Measurements from ENCODE around the gene IL26. TPM values are rescaled to one million over a fixed set of nuclear protein-coding genes. Genes with fewer than 3 reads are reported as not detected.

Gene IL26
- polyA plus RNA-seq, 1 donor from 2014 or later, result not detected

DNA sequence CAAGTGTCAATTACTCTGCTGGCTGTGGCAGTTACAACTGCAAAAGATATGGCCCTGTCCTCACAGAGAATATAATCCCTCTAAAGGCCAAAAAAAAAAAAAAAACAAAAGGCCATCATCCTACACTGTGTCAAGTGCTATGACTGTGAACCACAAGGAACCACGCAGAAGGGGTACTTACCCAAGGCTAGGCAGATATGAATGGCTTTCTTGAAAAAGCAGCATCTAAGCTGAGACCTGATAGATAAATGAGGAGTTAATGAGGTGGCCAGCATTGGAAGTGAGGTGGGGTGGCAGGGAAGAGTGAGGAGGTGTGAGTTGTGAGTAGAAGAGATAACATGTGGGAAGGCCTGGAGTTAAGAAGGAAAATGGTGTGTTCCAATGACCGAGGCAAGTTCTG, 44.2 kb upstream of the IL26 start:
- Histone ChIP-seq H4K20me1 (ENCODE audit: insufficient read depth) (no peaks in the 10 kb centered on the region), H3K79me2 (replicated peaks; ENCODE audit: insufficient read depth, low read length) (no peaks in the 10 kb centered on the region), H3F3A (ENCODE audit: insufficient read depth, low read length, poor library complexity, severe bottlenecking) (no peaks in the 10 kb centered on the region), H3K4me3 (ENCODE audit: low read length) (no peak overlapping the region), H3K27ac (ENCODE audit: low read length) (no peak overlapping the region), H3K4me2 (ENCODE audit: low read length) (no peak overlapping the region), H3K9me2 (ENCODE audit: insufficient read depth, low read length) (no peaks in the 10 kb centered on the region), H3K36me3 (ENCODE audit: insufficient read depth, low read length) (no peaks in the 10 kb centered on the region), H3K9ac (ENCODE audit: low read length) (no peak overlapping the region), H2AFZ (ENCODE audit: low read depth, low read length) (no peak overlapping the region), H3K9me3 (ENCODE audit: low read length) (no peaks in the 10 kb centered on the region), H3K27me3 (ENCODE audit: insufficient read depth, low read depth, low read length) (no peaks in the 10 kb centered on the region)
- TF ChIP-seq POLR2AphosphoS5 (IDR thresholded peaks at IDR 0.05) (no peak), SMC3 (conservative IDR thresholded peaks at IDR 0.05; ENCODE audit: poor library complexity) (no peak), MXI1 (conservative IDR thresholded peaks at IDR 0.05; ENCODE audit: poor library complexity, severe bottlenecking) (no peak), RAD21 (conservative IDR thresholded peaks at IDR 0.05) (no peak), TAF1 (IDR thresholded peaks at IDR 0.05; ENCODE audit: low read depth) (no peak), EP300 (conservative IDR thresholded peaks at IDR 0.05; ENCODE audit: poor library complexity, severe bottlenecking) (no peak), EZH2 (IDR thresholded peaks at IDR 0.05; ENCODE audit: borderline replicate concordance, insufficient read depth, low read length, poor library complexity, severe bottlenecking) (no peak)
- TF ChIP-seq, protein P1, sequence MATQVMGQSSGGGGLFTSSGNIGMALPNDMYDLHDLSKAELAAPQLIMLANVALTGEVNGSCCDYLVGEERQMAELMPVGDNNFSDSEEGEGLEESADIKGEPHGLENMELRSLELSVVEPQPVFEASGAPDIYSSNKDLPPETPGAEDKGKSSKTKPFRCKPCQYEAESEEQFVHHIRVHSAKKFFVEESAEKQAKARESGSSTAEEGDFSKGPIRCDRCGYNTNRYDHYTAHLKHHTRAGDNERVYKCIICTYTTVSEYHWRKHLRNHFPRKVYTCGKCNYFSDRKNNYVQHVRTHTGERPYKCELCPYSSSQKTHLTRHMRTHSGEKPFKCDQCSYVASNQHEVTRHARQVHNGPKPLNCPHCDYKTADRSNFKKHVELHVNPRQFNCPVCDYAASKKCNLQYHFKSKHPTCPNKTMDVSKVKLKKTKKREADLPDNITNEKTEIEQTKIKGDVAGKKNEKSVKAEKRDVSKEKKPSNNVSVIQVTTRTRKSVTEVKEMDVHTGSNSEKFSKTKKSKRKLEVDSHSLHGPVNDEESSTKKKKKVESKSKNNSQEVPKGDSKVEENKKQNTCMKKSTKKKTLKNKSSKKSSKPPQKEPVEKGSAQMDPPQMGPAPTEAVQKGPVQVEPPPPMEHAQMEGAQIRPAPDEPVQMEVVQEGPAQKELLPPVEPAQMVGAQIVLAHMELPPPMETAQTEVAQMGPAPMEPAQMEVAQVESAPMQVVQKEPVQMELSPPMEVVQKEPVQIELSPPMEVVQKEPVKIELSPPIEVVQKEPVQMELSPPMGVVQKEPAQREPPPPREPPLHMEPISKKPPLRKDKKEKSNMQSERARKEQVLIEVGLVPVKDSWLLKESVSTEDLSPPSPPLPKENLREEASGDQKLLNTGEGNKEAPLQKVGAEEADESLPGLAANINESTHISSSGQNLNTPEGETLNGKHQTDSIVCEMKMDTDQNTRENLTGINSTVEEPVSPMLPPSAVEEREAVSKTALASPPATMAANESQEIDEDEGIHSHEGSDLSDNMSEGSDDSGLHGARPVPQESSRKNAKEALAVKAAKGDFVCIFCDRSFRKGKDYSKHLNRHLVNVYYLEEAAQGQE (IDR thresholded peaks at IDR 0.05; ENCODE audit: borderline replicate concordance), result no peak
- TF ChIP-seq, protein P2, sequence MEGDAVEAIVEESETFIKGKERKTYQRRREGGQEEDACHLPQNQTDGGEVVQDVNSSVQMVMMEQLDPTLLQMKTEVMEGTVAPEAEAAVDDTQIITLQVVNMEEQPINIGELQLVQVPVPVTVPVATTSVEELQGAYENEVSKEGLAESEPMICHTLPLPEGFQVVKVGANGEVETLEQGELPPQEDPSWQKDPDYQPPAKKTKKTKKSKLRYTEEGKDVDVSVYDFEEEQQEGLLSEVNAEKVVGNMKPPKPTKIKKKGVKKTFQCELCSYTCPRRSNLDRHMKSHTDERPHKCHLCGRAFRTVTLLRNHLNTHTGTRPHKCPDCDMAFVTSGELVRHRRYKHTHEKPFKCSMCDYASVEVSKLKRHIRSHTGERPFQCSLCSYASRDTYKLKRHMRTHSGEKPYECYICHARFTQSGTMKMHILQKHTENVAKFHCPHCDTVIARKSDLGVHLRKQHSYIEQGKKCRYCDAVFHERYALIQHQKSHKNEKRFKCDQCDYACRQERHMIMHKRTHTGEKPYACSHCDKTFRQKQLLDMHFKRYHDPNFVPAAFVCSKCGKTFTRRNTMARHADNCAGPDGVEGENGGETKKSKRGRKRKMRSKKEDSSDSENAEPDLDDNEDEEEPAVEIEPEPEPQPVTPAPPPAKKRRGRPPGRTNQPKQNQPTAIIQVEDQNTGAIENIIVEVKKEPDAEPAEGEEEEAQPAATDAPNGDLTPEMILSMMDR (IDR thresholded peaks at IDR 0.05; ENCODE audit: poor library complexity, severe bottlenecking), result no peak

DNA sequence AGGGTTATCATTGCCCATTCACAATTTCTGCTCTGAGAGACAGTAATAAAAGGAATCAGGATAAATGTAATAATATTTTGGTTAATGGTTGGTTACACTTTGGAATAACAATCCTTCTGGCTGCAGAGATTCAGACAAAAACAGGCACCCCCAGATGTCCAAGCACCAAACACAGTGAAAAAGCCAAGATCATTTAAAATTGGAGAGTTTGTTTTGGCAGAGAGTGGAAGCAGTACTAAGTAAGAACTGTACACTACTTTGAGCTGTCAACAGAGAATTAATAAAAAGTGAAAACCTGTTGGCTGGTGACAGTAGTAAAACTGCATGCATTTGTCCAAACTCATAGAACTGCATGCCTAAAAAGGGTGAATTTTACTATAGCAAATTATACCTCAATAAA, 43.4 kb upstream of the IL26 start:
- no peak for TF ChIP-seq SMC3 (conservative IDR thresholded peaks at IDR 0.05; ENCODE audit: poor library complexity)
- TF ChIP-seq EZH2 (IDR thresholded peaks at IDR 0.05; ENCODE audit: borderline replicate concordance, insufficient read depth, low read length, poor library complexity, severe bottlenecking), result no peak
- no peak for TF ChIP-seq POLR2AphosphoS5 (IDR thresholded peaks at IDR 0.05)
- TF ChIP-seq TAF1 (IDR thresholded peaks at IDR 0.05; ENCODE audit: low read depth), result no peak
- Histone ChIP-seq H3K4me2 (ENCODE audit: low read length) (no peak overlapping the region), H3K4me3 (ENCODE audit: low read length) (no peak overlapping the region), H4K20me1 (ENCODE audit: insufficient read depth) (no peaks in the 10 kb centered on the region), H3K27ac (ENCODE audit: low read length) (no peak overlapping the region), H3K9me3 (ENCODE audit: low read length) (no peaks in the 10 kb centered on the region), H2AFZ (ENCODE audit: low read depth, low read length) (no peak overlapping the region), H3K9me2 (ENCODE audit: insufficient read depth, low read length) (no peaks in the 10 kb centered on the region), H3K27me3 (ENCODE audit: insufficient read depth, low read depth, low read length) (no peaks in the 10 kb centered on the region), H3K79me2 (replicated peaks; ENCODE audit: insufficient read depth, low read length) (no peaks in the 10 kb centered on the region), H3F3A (ENCODE audit: insufficient read depth, low read length, poor library complexity, severe bottlenecking) (no peaks in the 10 kb centered on the region), H3K9ac (ENCODE audit: low read length) (no peak overlapping the region), H3K36me3 (ENCODE audit: insufficient read depth, low read length) (no peaks in the 10 kb centered on the region)

Data from neural cell (in vitro differentiated cells).